ENCODE measurements around the gene SBF2. TPM values are rescaled to one million over a fixed set of nuclear protein-coding genes. Genes with fewer than 3 reads are reported as not detected.
"Not testable (repeated sequence)": the region's sequence is repeated elsewhere in the genome, so short reads cannot be mapped to it uniquely, and the experiment has no call there.

The SBF2 gene
- total RNA-seq, 3 donors from 2014 or later: 74.8 to 91.9 (median 88.2) TPM

DNA sequence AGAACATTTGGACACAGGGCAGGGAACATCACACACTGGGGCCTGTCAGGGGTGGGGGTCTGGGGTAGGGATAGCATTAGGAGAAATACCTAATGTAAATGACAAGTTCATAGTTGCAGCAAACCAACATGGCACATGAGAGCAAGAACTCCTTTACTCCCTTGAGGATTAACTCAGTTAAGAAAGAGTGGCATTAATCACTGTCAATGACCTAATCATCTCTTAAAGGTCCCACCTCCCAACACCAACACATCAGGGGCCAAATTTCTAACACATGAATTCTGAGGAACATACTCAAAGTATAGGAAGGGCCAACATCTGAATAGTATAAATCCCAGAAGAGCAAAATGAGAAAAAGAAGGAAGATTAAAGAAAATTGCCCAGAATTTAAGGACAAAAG is 357.3 kb downstream of the SBF2 start:
- H3K4me3 ChIP-seq: no peak overlapping the region
- no peaks in the 10 kb centered on the region for H3K4me1 ChIP-seq

DNA sequence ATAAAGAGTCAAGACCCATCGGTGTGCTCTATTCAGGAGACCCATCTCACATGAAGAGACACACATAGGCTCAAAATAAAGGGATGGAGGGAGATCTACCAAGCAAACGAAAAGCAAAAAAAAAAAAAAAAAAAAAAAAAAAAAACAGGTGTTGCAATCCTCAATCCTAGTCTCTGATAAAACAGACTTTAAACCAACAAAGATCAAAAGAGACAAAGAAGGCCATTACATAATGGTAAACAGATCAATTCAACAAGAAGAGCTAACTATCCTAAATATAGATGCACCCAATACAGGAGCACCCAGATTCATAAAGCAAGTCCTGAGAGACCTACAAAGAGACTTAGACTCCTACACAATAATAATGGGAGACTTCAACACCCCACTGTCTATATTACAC is 361.2 kb downstream of the SBF2 start:
- H3K27ac ChIP-seq; DNase-seq (ENCODE audit: low spot score in 2 of 2); H3K27me3 ChIP-seq; H3K9me3 ChIP-seq; H3K4me3 ChIP-seq; intact Hi-C loops (cut with DNase I; ENCODE audit: low total_unique reads); H3K36me3 ChIP-seq; H3K4me1 ChIP-seq: not testable (repeated sequence)

More for the DNA sequence above, 357.3 kb downstream of the SBF2 start:
- no peak overlapping the region for H3K27ac ChIP-seq
- no peaks in the 10 kb centered on the region for H3K27me3 ChIP-seq
- intact Hi-C loops (cut with DNase I; ENCODE audit: low total_unique reads): no loop called here
- DNase-seq (ENCODE audit: low spot score in 2 of 2): no peak
- H3K36me3 ChIP-seq: no peaks in the 10 kb centered on the region
- H3K9me3 ChIP-seq: peaks cover 3 to 5% of the 10 kb centered on the region in 2 donors
- TF ChIP-seq, protein P1, sequence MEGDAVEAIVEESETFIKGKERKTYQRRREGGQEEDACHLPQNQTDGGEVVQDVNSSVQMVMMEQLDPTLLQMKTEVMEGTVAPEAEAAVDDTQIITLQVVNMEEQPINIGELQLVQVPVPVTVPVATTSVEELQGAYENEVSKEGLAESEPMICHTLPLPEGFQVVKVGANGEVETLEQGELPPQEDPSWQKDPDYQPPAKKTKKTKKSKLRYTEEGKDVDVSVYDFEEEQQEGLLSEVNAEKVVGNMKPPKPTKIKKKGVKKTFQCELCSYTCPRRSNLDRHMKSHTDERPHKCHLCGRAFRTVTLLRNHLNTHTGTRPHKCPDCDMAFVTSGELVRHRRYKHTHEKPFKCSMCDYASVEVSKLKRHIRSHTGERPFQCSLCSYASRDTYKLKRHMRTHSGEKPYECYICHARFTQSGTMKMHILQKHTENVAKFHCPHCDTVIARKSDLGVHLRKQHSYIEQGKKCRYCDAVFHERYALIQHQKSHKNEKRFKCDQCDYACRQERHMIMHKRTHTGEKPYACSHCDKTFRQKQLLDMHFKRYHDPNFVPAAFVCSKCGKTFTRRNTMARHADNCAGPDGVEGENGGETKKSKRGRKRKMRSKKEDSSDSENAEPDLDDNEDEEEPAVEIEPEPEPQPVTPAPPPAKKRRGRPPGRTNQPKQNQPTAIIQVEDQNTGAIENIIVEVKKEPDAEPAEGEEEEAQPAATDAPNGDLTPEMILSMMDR (IDR thresholded peaks at IDR 0.05): no peak
- TF ChIP-seq POLR2AphosphoS5 (IDR thresholded peaks at IDR 0.05) (no peak), POLR2A (IDR thresholded peaks at IDR 0.05) (no peak)

DNA sequence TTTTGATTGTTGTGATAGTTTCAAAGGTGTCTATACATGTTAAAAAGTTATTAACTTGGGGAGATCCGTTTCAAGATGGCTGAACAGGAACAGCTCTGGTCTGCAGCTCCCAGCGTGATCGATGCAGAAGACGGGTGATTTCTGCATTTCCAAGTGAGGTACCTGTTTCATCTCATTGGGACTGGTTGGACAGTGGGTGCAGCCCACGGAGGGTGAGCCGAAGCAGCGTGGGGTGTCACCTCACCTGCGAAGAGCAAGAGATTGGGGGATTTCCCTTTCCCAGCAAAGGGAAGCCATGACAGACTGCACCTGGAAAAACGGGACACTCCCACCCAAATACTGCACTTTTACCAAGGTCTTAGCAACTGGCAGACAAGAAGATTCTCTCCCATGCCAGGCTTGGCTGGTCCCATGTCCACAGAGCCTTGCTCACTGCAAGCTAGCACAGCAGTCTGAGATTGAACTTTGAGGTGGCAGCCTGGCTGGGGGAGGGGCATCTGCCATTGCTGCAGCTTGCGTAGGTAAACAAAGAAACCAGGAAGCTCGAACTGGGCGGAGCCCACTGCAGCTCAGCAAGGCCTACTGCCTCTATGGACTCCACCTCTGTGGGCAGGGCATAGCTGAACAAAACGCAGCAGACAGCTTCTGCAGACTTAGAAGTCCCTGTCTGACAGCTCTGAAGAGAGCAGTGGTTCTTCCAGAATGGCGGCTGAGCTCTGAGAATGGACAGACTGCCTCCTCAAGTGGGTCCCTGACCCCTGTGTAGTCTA is 363.3 kb downstream of the SBF2 start:
- H3K27me3 ChIP-seq; H3K4me3 ChIP-seq; DNase-seq (ENCODE audit: low spot score in 2 of 2); H3K36me3 ChIP-seq; H3K27ac ChIP-seq; H3K4me1 ChIP-seq; H3K9me3 ChIP-seq; intact Hi-C loops (cut with DNase I; ENCODE audit: low total_unique reads): not testable (repeated sequence)

DNA sequence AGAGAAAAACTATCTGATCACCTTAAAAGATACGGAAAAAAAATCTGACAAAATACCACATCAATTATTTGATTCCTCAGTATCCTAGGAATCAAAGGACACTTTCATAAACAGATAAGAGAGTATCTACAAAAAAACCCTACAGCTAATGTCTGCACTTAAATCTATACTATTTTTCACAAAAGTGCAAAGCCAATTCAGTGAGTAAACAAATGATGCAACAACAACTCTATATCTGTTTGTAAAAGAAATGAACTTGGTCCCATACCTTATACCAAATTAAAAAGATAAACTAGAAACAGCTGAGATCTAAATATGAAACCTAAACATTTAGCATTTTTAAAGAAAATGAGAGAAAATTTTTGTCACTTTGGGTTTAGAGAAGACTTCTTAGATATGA is 366.3 kb downstream of the SBF2 start:
- no peak overlapping the region for H3K27ac ChIP-seq
- H3K4me1 ChIP-seq: no peaks in the 10 kb centered on the region
- no peak overlapping the region for H3K4me3 ChIP-seq
- H3K9me3 ChIP-seq: no peaks in the 10 kb centered on the region
- no peaks in the 10 kb centered on the region for H3K27me3 ChIP-seq
- intact Hi-C loops (cut with DNase I; ENCODE audit: low total_unique reads): no loop called here
- no peaks in the 10 kb centered on the region for H3K36me3 ChIP-seq
- DNase-seq (ENCODE audit: low spot score in 2 of 2): no peak
- TF ChIP-seq, protein P1 (IDR thresholded peaks at IDR 0.05): no peak
- TF ChIP-seq POLR2A (IDR thresholded peaks at IDR 0.05): no peak
- no peak for TF ChIP-seq POLR2AphosphoS5 (IDR thresholded peaks at IDR 0.05)

DNA sequence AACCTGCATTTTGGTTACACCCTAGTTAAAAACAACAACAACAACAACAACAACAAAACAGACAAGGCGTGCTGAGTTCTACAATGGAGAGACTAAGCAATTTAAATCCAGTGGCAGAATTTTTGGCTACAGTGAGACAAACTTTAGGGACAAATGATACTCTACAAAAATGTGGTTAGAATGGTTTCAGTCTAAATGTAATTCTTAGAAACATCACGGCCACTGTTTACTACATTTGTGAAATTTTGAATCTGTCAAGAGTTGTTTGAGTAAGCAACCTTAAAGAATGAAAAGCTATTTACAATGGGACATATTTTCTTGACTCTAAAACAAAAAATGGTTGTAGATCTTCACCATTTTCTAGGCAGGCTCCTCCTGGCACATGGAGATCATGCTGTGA is 370.7 kb downstream of the SBF2 start:
- Histone ChIP-seq H3K36me3 (no peaks in the 10 kb centered on the region), H3K27me3 (no peaks in the 10 kb centered on the region), H3K4me3 (no peak overlapping the region), H3K9me3 (no peaks in the 10 kb centered on the region), H3K4me1 (no peaks in the 10 kb centered on the region), H3K27ac (no peak overlapping the region)
- DNase-seq (ENCODE audit: low spot score in 2 of 2): no peak
- TF ChIP-seq POLR2A (IDR thresholded peaks at IDR 0.05) (no peak), POLR2AphosphoS5 (IDR thresholded peaks at IDR 0.05) (no peak)
- TF ChIP-seq, protein P1 (IDR thresholded peaks at IDR 0.05): no peak
- intact Hi-C loops (cut with DNase I; ENCODE audit: low total_unique reads): no loop called here

DNA sequence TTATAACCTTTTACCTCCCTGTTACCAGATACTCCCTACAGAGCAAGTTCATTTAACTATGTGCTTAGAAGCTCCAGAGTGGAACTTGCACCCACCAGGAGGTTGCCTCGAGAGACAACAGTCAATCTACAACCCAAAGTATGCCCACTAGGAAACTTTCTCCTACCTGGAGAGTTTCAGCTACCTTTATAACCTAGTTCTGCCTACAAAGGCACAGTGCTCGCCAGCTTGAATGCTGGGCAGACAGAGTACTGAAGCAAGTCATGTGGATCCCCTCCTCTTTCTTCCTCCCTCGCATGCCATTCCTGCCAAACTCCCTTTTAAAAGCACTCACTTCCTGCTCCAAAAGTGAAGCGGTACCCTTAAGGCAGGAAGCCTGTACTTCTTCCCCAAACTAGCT is 371.2 kb downstream of the SBF2 start:
- no peaks in the 10 kb centered on the region for H3K9me3 ChIP-seq
- DNase-seq (ENCODE audit: low spot score in 2 of 2): no peak
- no peak overlapping the region for H3K4me3 ChIP-seq
- no peak overlapping the region for H3K27ac ChIP-seq
- H3K4me1 ChIP-seq: no peaks in the 10 kb centered on the region
- H3K27me3 ChIP-seq: no peaks in the 10 kb centered on the region
- H3K36me3 ChIP-seq: no peaks in the 10 kb centered on the region
- no peak for TF ChIP-seq POLR2AphosphoS5 (IDR thresholded peaks at IDR 0.05)
- no peak for TF ChIP-seq POLR2A (IDR thresholded peaks at IDR 0.05)
- TF ChIP-seq, protein P1 (IDR thresholded peaks at IDR 0.05): no peak
- intact Hi-C loops (cut with DNase I; ENCODE audit: low total_unique reads): no loop called here
